Mucosa of descending colon (tissue), 3 donors: ENCODE measurements around the gene TMEM272. TPM values are rescaled to one million over a fixed set of nuclear protein-coding genes. Genes with fewer than 3 reads are reported as not detected.

ENCODE experiments used
- ATAC-seq: fragments of 200-7000 bp; cut with Tn5 transposase; one replicate; pipeline ENCODE4 v1.9.1; 2020; ENCODE audit warnings: mild to moderate bottlenecking, moderate library complexity
- DNase-seq, 3 donors: peaks; one replicate each; pipeline ENCODE4 v3.0.0-alpha.2; 2020
- H3K36me3 ChIP-seq: fragments of 200-600 bp; one replicate; pipeline ENCODE4 v1.8.0; 2021; ENCODE audit warnings: low read depth, mild to moderate bottlenecking
- H3K4me1 ChIP-seq: fragments of 200-600 bp; one replicate; pipeline ENCODE4 v1.8.0; 2021; ENCODE audit warnings: low read depth, mild to moderate bottlenecking
- H3K4me3 ChIP-seq: fragments of 200-600 bp; one replicate; pipeline ENCODE4 v1.8.0; 2021; ENCODE audit warnings: mild to moderate bottlenecking
- H3K9me3 ChIP-seq: fragments of 200-600 bp; one replicate; pipeline ENCODE4 v1.8.0; 2021; ENCODE audit warnings: mild to moderate bottlenecking
- intact Hi-C, 2 donors: fragments of 100-400 bp; cut with DNase I in 1 of 2; cut with micrococcal nuclease in 1 of 2; formaldehyde crosslinking; loops; one replicate each; pipeline versions ENCODE4 v1.11.0 to v1.11.1; 2022; cut with DNase I, micrococcal nuclease
- total RNA-seq, 3 donors: library from RNA; stranded (reverse); fragmentation: NEBNext Ultra II Directional in 2 of 3; extraction: Animal tissue kit (Norgen Biotek cat#: 25700) in 2 of 3; gene quantifications; one replicate each; pipeline versions ENCODE4 v1.2.1 to v1.2.4, GENCODE V29; 2021 to 2023
- TF ChIP-seq, protein P1 (sequence below): fragments of 200-600 bp; IDR thresholded peaks from one replicate; pipeline ENCODE4 v1.8.0; 2022; ENCODE audit warnings: antibody characterized with exemption, mild to moderate bottlenecking
- donor health status: DM: no; HTN: no; CAD: no; lungs with moderate emphysema.
- donor health status: DM: no; HTN: no; CAD: no.
- donor health status: DM: no; HTN: yes; CAD: no.

Gene TMEM272
- total RNA-seq, 3 donors from 2014 or later: 0.07 to 0.35 (median 0.29) TPM

DNA sequence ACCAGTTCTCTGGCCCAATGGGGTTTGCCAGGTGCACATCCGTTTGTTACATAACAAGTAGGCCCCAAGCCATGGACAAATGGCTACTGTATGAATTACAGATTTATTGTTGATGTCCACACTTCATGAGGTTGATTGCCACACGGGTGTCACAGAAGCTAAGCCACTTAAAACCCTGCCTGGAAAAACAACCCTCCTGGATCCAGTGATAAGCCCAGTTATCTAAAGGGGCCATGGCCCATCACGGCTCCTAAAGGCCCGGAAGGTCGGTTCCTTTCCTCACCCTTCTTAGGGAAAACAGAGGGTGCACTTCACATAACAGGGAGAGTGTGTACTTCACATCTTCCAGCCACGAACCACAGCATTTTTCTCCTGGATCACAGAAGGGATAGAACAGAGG lies 4.1 kb downstream of the TMEM272 start:
- Histone ChIP-seq H3K36me3 (no peaks in the 10 kb centered on the region), H3K4me1 (no peaks in the 10 kb centered on the region), H3K4me3 (no peak overlapping the region), H3K9me3 (no peaks in the 10 kb centered on the region)
- ATAC-seq: no peak
- no peak for DNase-seq
- TF ChIP-seq, protein P1, sequence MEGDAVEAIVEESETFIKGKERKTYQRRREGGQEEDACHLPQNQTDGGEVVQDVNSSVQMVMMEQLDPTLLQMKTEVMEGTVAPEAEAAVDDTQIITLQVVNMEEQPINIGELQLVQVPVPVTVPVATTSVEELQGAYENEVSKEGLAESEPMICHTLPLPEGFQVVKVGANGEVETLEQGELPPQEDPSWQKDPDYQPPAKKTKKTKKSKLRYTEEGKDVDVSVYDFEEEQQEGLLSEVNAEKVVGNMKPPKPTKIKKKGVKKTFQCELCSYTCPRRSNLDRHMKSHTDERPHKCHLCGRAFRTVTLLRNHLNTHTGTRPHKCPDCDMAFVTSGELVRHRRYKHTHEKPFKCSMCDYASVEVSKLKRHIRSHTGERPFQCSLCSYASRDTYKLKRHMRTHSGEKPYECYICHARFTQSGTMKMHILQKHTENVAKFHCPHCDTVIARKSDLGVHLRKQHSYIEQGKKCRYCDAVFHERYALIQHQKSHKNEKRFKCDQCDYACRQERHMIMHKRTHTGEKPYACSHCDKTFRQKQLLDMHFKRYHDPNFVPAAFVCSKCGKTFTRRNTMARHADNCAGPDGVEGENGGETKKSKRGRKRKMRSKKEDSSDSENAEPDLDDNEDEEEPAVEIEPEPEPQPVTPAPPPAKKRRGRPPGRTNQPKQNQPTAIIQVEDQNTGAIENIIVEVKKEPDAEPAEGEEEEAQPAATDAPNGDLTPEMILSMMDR: no peak
- intact Hi-C loops: no loop called here

- TF ChIP-seq, protein P1: no peak
- Histone ChIP-seq H3K4me3 (no peak overlapping the region), H3K4me1 (no peaks in the 10 kb centered on the region), H3K9me3 (no peaks in the 10 kb centered on the region), H3K36me3 (no peaks in the 10 kb centered on the region)
- intact Hi-C loops: no loop called here
- DNase-seq: no peak
- no peak for ATAC-seq
Measured at GRCh38 chr13:51839711-51840540, 5.1 kb downstream of the TMEM272 start.

DNA sequence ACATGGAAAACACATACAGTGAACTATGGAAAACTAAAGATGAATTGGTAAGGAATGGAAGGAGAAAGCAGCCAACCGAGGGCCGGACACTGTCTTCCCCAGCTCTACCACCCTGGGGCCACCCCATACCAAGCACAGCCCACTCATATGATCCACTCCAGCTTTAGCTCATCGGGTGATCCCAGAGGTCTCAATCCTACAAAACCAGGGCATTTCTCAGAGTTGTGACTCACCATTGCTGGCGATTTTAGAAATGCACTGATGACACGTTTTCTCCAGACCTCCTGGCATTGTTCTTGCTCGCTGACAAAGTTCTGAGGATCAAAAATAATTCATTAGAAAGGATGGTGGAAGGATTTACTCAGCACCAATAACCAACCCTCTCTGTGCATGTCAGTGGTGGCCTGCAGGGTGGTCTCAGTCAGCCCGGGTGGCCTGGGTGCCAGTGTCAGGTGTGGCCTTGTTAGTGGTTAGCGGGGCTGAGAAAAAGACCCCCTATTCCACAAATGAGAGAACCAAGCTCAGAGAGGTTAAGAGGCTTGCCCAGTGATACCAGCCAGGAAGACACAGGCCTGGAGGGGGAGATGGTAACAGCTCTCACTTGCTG lies 6.6 kb downstream of the TMEM272 start:
- ATAC-seq (no peak), DNase-seq (no peak)
- H3K4me1 ChIP-seq: no peaks in the 10 kb centered on the region
- no peaks in the 10 kb centered on the region for H3K9me3 ChIP-seq
- H3K4me3 ChIP-seq: no peak overlapping the region
- intact Hi-C loops: no loop called here
- TF ChIP-seq, protein P1: no peak
- no peaks in the 10 kb centered on the region for H3K36me3 ChIP-seq

GRCh38 chr13:51837016-51837415 lies 8.0 kb downstream of the TMEM272 start:
- no peak for DNase-seq
- no peaks in the 10 kb centered on the region for H3K4me1 ChIP-seq
- no peak for ATAC-seq
- intact Hi-C loops: no loop called here
- TF ChIP-seq, protein P1: no peak
- no peaks in the 10 kb centered on the region for H3K9me3 ChIP-seq
- H3K4me3 ChIP-seq: no peak overlapping the region
- no peaks in the 10 kb centered on the region for H3K36me3 ChIP-seq

DNA sequence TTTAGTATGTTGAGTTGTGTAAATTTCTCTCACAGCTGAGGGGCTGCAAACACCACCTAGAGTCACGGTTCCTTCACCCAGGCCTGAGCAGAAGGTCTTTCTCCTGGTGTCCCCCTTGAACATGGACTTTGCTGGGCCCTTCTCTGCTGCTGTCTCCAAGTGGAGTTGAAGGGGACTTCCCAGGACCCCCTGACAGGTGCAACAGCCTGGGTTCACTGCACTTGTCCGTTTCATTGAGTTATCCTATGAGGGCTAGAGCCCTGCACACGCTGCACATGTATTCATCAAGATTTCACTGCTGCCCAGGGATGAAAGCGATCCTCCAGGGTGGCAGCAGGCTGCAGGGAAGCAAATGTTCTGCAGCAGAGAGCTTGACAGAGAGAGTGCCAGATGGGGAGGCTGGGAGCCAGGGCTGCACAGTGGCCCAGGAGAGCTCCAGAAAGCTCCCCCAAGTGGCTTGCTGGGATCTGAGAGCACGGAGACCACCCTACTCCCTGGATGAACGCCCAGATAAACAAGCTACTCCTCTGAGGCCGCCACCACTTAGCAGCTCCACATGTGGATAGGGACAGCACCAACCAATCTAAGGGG lies 10.3 kb downstream of the TMEM272 start:
- DNase-seq: no peak
- Histone ChIP-seq H3K36me3 (no peaks in the 10 kb centered on the region), H3K4me1 (no peaks in the 10 kb centered on the region), H3K9me3 (no peaks in the 10 kb centered on the region), H3K4me3 (no peak overlapping the region)
- no peak for ATAC-seq
- intact Hi-C loops: no loop called here
- TF ChIP-seq, protein P1: no peak
